Keratinocyte (primary cell): ENCODE data around the gene ABL2. TPM values are rescaled to one million over a fixed set of nuclear protein-coding genes. Genes with fewer than 3 reads are reported as not detected.

Experiments
- DNase-seq: peaks from one replicate; pipeline ENCODE4 v3.0.0-alpha.2; 2011; ENCODE audit warnings: low read depth, missing footprints, low spot score
- FAIRE-seq: peaks from 2 replicates; lab custom pipeline; 2011; peaks lifted over from hg19 to GRCh38; lab: Jason Lieb, UNC
- H2AFZ ChIP-seq: 2 replicates; pipeline ENCODE4 v1.6.0; 2012; ENCODE audit warnings: low read length, control low read depth, inconsistent platforms; ENCODE audit not compliant: control insufficient read depth
- H3K27ac ChIP-seq: 2 replicates; pipeline ENCODE4 v1.5.1; 2011; ENCODE audit warnings: low read length; ENCODE audit not compliant: control insufficient read depth, insufficient read depth
- H3K27me3 ChIP-seq: 3 replicates; pipeline ENCODE4 v1.6.0; 2011; ENCODE audit warnings: low read length; ENCODE audit not compliant: control insufficient read depth, insufficient read depth; ENCODE audit errors: extremely low read depth
- H3K36me3 ChIP-seq, 2 experiments: 2 replicates in 1 of 2; 3 replicates in 1 of 2; pipeline ENCODE4 v1.5.1; 2011; ENCODE audit warnings: low read length in 2 of 2, mild to moderate bottlenecking in 1 of 2; ENCODE audit not compliant: control insufficient read depth in 2 of 2, insufficient read depth in 2 of 2; ENCODE audit errors: extremely low read depth in 1 of 2
- H3K4me1 ChIP-seq: 3 replicates; pipeline ENCODE4 v1.5.1; 2011; ENCODE audit warnings: low read length; ENCODE audit not compliant: control insufficient read depth, insufficient read depth; ENCODE audit errors: extremely low read depth
- H3K4me2 ChIP-seq: 3 replicates; pipeline ENCODE4 v1.6.0; 2011; ENCODE audit warnings: low read depth, low read length; ENCODE audit not compliant: control insufficient read depth, insufficient read depth; ENCODE audit errors: extremely low read depth
- H3K4me3 ChIP-seq, 3 experiments: fragments of 200-600 bp in 1 of 3; sonication (generic) in 1 of 3; 2 replicates in 2 of 3; 3 replicates in 1 of 3; pipeline ENCODE4 v1.5.1; 2011 to 2016; ENCODE audit warnings: low read length in 3 of 3, mild to moderate bottlenecking in 3 of 3, control low read depth in 2 of 3, inconsistent platforms in 1 of 3, low read depth in 1 of 3, mixed read lengths in 1 of 3, mixed run types in 1 of 3, moderate library complexity in 1 of 3; ENCODE audit not compliant: control insufficient read depth in 2 of 3, insufficient read depth in 2 of 3; ENCODE audit errors: extremely low read depth in 1 of 3
- H3K79me2 ChIP-seq: 2 replicates; pipeline ENCODE4 v1.6.0; 2012; ENCODE audit warnings: low read length; ENCODE audit not compliant: control insufficient read depth, insufficient read depth
- H3K9ac ChIP-seq: 3 replicates; pipeline ENCODE4 v1.6.0; 2011; ENCODE audit warnings: low read length; ENCODE audit not compliant: control insufficient read depth, insufficient read depth; ENCODE audit errors: extremely low read depth
- H3K9me1 ChIP-seq: 3 replicates; pipeline ENCODE4 v1.6.0; 2011; ENCODE audit warnings: low read length; ENCODE audit not compliant: control insufficient read depth, insufficient read depth; ENCODE audit errors: extremely low read depth
- H3K9me3 ChIP-seq: 2 replicates; pipeline ENCODE4 v1.5.1; 2012; ENCODE audit warnings: low read depth, low read length; ENCODE audit not compliant: control insufficient read depth
- H4K20me1 ChIP-seq: 3 replicates; pipeline ENCODE4 v1.6.0; 2011; ENCODE audit warnings: low read length; ENCODE audit not compliant: control insufficient read depth, insufficient read depth; ENCODE audit errors: extremely low read depth
- CTCF ChIP-seq, 3 experiments: IDR thresholded peaks in 1 of 3; conservative IDR thresholded peaks in 1 of 3; optimal IDR thresholded peaks in 1 of 3; 2 replicates in 2 of 3; 3 replicates in 1 of 3; pipeline versions ENCODE3 to v1.5.1; 2011; ENCODE audit warnings: low read length in 3 of 3, mild to moderate bottlenecking in 3 of 3, moderate library complexity in 2 of 3, control low read depth in 1 of 3, inconsistent platforms in 1 of 3; ENCODE audit not compliant: insufficient read depth in 2 of 3; ENCODE audit errors: extremely low read depth in 1 of 3
- EZH2 ChIP-seq: IDR thresholded peaks from one replicate; pipeline ENCODE4 v1.6.1; 2012; ENCODE audit warnings: inconsistent platforms, mild to moderate bottlenecking, low read length, moderate library complexity
- dilution Hi-C: fragments of 300-500 bp; cut with MboI; formaldehyde crosslinking; loops from one replicate; pipeline ENCODE4 v1.7.0; 2020; ENCODE audit warnings: low sequenced_read_pairs; ENCODE audit not compliant: extremely low pct_ligation_motif_present
- polyA plus RNA-seq, 5 experiments: library from polyadenylated mRNA; depleted of rRNA in 3 of 5; stranded (reverse) in 3 of 5; stranded (forward) in 1 of 5; unstranded in 1 of 5; fragments of >200 nt; gene quantifications; 1 replicate in 1 of 5; 2 replicates in 3 of 5; 3 replicates in 1 of 5; pipeline versions ENCODE4 v1.2.1 to v1.2.3, GENCODE V29; 2011 to 2012; ENCODE audit warnings: missing spikeins in 2 of 5, low read depth in 1 of 5, low replicate concordance in 1 of 5

ABL2 gene
- polyA plus RNA-seq, 1 donor (not counting 4 experiments of a cell fraction or from before 2014, with no cell fraction given): 37.6 TPM

GRCh38 chr1:179202161-179202560 lies 27.3 kb downstream of the ABL2 start:
- TF ChIP-seq CTCF (optimal IDR thresholded peaks at IDR 0.05 in 1 of 3, IDR thresholded peaks at IDR 0.05 in 1 of 3, conservative IDR thresholded peaks at IDR 0.05 in 1 of 3; ENCODE audit: extremely low read depth in 1 of 3, insufficient read depth in 2 of 3, low read length in 3 of 3) (no peak), EZH2 (no peak)
- Histone ChIP-seq H3K4me2 (no peak overlapping the region), H3K27me3 (no peaks in the 10 kb centered on the region), H3K4me3 (no peak overlapping the region), H3K9me3 (no peaks in the 10 kb centered on the region), H3K36me3 (no peaks in the 10 kb centered on the region), H3K79me2 (peaks cover 42% of the 10 kb centered on the region), H3K4me1 (no peaks in the 10 kb centered on the region), H4K20me1 (no peaks in the 10 kb centered on the region), H3K9me1 (no peaks in the 10 kb centered on the region), H2AFZ (no peak overlapping the region), H3K27ac (no peak overlapping the region), H3K9ac (no peak overlapping the region)
- FAIRE-seq (no peak), DNase-seq (no peak)
- dilution Hi-C loops: no loop called here

- H3K27ac ChIP-seq: no peak overlapping the region
- H3K9me1 ChIP-seq: no peaks in the 10 kb centered on the region
- H2AFZ ChIP-seq: no peak overlapping the region
- no peaks in the 10 kb centered on the region for H3K4me1 ChIP-seq
- no peak overlapping the region for H3K9ac ChIP-seq
- DNase-seq (no peak), FAIRE-seq (no peak)
- H3K9me3 ChIP-seq: no peaks in the 10 kb centered on the region
- no peaks in the 10 kb centered on the region for H3K36me3 ChIP-seq
- H3K4me3 ChIP-seq: no peak overlapping the region
- H4K20me1 ChIP-seq: no peaks in the 10 kb centered on the region
- no peaks in the 10 kb centered on the region for H3K27me3 ChIP-seq
- TF ChIP-seq CTCF (optimal IDR thresholded peaks at IDR 0.05 in 1 of 3, IDR thresholded peaks at IDR 0.05 in 1 of 3, conservative IDR thresholded peaks at IDR 0.05 in 1 of 3; ENCODE audit: extremely low read depth in 1 of 3, insufficient read depth in 2 of 3, low read length in 3 of 3) (no peak), EZH2 (no peak)
- H3K79me2 ChIP-seq: peaks cover 39% of the 10 kb centered on the region
- dilution Hi-C loops: no loop called here
- no peak overlapping the region for H3K4me2 ChIP-seq
Measured at GRCh38 chr1:179200586-179200985, 28.9 kb downstream of the ABL2 start.
